ENCODE data around the gene FRAT1.

The FRAT1 gene

GRCh38 chr10:97334370-97335175 lies 15.5 kb downstream of the FRAT1 start, which contains the start of gene FRAT2:
FRAT2 (minus strand) TSS chr10:97334729; CDS start chr10:97334572, 157 bp downstream.
- TF ChIP-seq ISL1 (CRISPR knock-in tag; IDR thresholded peaks at IDR 0.05) (no peak), ZNF8 (CRISPR knock-in tag; IDR thresholded peaks at IDR 0.05) (no peak), PATZ1 (CRISPR knock-in tag; IDR thresholded peaks at IDR 0.05; ENCODE audit: borderline replicate concordance) (no peak), CSDC2 (CRISPR knock-in tag; IDR thresholded peaks at IDR 0.05) (no peak), ZC3H10 (CRISPR knock-in tag; IDR thresholded peaks at IDR 0.05) (no peak), POU6F1 (CRISPR knock-in tag; IDR thresholded peaks at IDR 0.05; ENCODE audit: borderline replicate concordance, low read depth) (no peak), RARB (CRISPR knock-in tag; IDR thresholded peaks at IDR 0.05) (no peak), BACH2 (CRISPR knock-in tag; IDR thresholded peaks at IDR 0.05; ENCODE audit: borderline replicate concordance) (no peak), CREB5 (CRISPR knock-in tag; IDR thresholded peaks at IDR 0.05; ENCODE audit: low read depth) (no peak), ZNF565 (CRISPR knock-in tag; conservative IDR thresholded peaks at IDR 0.05; ENCODE audit: low read depth) (no peak), SNAI2 (CRISPR knock-in tag; IDR thresholded peaks at IDR 0.05) (no peak), ARNTL (CRISPR knock-in tag; IDR thresholded peaks at IDR 0.05; ENCODE audit: borderline replicate concordance, low read depth) (no peak), TCF4 (CRISPR knock-in tag; IDR thresholded peaks at IDR 0.05; ENCODE audit: borderline replicate concordance) (no peak)
- ATAC-seq, result peak; percentile 93

GRCh38 chr10:97335188-97335619 lies 16.1 kb downstream of the FRAT1 start:
- no peak; the same call in 2 of the 3 replicates for ATAC-seq
- TF ChIP-seq ISL1 (CRISPR knock-in tag; IDR thresholded peaks at IDR 0.05) (no peak), CSRNP3 (CRISPR knock-in tag; IDR thresholded peaks at IDR 0.05) (no peak), ESRRG (CRISPR knock-in tag; IDR thresholded peaks at IDR 0.05) (no peak), ZFP3 (CRISPR knock-in tag; IDR thresholded peaks at IDR 0.05) (no peak), ZNF70 (CRISPR knock-in tag; IDR thresholded peaks at IDR 0.05) (no peak), RARB (CRISPR knock-in tag; IDR thresholded peaks at IDR 0.05) (no peak), SNAI2 (CRISPR knock-in tag; IDR thresholded peaks at IDR 0.05) (no peak), BACH2 (CRISPR knock-in tag; IDR thresholded peaks at IDR 0.05; ENCODE audit: borderline replicate concordance) (no peak), CSDC2 (CRISPR knock-in tag; IDR thresholded peaks at IDR 0.05) (no peak), PATZ1 (CRISPR knock-in tag; IDR thresholded peaks at IDR 0.05; ENCODE audit: borderline replicate concordance) (no peak), PPARA (CRISPR knock-in tag; IDR thresholded peaks at IDR 0.05; ENCODE audit: borderline replicate concordance) (no peak), ZNF8 (CRISPR knock-in tag; IDR thresholded peaks at IDR 0.05) (no peak), ZNF565 (CRISPR knock-in tag; conservative IDR thresholded peaks at IDR 0.05; ENCODE audit: low read depth) (no peak), CREB5 (CRISPR knock-in tag; IDR thresholded peaks at IDR 0.05; ENCODE audit: low read depth) (no peak)

GRCh38 chr10:97336006-97336405 lies 16.9 kb downstream of the FRAT1 start:
- TF ChIP-seq CSRNP3 (CRISPR knock-in tag; IDR thresholded peaks at IDR 0.05), result no peak
- TF ChIP-seq ZFP3 (CRISPR knock-in tag; IDR thresholded peaks at IDR 0.05), result no peak
- TF ChIP-seq ZFP30 (CRISPR knock-in tag; IDR thresholded peaks at IDR 0.05), result no peak
- no peak for TF ChIP-seq ARNTL (CRISPR knock-in tag; IDR thresholded peaks at IDR 0.05; ENCODE audit: borderline replicate concordance, low read depth)
- no peak for TF ChIP-seq CREB5 (CRISPR knock-in tag; IDR thresholded peaks at IDR 0.05; ENCODE audit: low read depth)
- no peak for TF ChIP-seq ISL1 (CRISPR knock-in tag; IDR thresholded peaks at IDR 0.05)
- no peak for TF ChIP-seq TCF4 (CRISPR knock-in tag; IDR thresholded peaks at IDR 0.05; ENCODE audit: borderline replicate concordance)
- no peak for TF ChIP-seq CSDC2 (CRISPR knock-in tag; IDR thresholded peaks at IDR 0.05)
- TF ChIP-seq ZNF70 (CRISPR knock-in tag; IDR thresholded peaks at IDR 0.05), result no peak

More at GRCh38 chr10:97336006-97336405, 16.9 kb downstream of the FRAT1 start:
- no peak for ATAC-seq

Measured in SK-N-SH treated with all-trans-retinoic acid at 6 μM for 48 hours (cell line).